Measurements from ENCODE around the gene SLC7A4.

Gene SLC7A4

DNA sequence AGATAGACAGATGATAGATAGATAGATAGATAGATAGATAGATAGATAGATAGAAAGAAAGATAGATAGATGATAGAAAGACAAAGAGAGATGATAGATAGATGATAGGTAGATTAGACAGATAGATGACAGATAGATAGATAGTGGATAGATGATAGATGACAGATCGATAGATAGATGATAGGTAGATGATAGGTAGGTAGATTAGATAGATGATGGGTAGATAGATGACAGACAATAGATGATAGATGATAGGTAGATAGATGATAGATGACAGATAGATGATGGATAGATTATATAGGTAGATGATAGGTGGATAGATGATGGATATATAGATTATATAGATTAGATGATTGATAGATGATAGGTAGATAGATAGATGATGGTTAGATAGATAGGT, 46.0 kb downstream of the SLC7A4 start:
- no peak for DNase-seq (ENCODE audit: low read depth in 2 of 2)

DNA sequence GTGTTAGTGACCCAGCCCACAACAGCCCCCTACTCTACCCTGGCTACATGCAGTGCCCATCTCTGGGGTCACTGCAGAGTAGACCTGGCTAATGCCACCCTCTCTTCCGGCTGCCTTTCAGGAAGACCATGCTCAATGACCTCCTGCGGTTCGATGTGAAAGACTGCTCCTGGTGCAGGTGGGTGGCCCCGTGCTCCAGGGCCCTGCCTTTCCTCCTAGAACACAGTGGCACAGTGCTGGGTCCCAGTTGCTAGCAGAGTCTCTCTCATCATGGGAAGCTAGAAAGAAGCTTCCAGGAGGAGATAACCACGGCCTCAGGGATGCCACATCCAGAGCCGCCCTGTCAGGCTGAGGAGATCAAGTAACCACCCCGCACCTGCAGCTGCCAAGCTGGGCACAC, 46.6 kb downstream of the SLC7A4 start:
- no peak for DNase-seq (ENCODE audit: low read depth in 2 of 2)

DNA sequence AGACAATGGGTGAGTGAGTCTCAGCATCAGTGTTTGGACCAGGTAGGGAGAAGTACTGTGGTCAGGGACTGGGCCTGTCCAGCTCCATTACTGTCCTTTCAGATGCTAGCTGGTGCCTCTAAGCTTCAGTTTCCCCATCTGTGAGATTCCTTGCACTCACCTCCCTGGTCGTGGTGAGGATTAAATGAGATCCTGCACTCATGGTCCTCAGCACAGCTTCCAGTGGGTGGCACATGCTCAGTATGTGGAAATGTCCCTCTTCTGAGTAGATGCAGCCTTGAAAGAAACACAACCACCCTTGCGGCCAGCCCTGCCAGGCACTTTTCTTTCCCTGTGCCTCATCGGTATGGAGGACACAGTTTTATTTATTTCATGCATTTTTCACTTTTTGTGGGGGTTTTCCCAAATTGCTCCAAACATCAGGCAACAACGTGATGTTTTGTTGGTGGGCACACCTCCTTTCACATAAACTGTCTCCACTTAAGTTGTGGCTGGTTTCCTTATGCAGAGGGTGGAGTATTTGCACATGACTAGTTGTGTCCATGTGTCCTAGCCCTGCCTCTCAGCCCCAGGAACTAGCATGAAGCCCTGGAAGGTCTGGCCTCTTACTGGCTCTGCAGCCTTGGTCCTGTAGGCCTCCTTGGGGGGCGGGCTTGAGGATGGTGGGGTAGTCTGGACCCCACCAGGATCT, 49.1 kb downstream of the SLC7A4 start:
- DNase-seq (ENCODE audit: low read depth in 2 of 2), result no peak

DNA sequence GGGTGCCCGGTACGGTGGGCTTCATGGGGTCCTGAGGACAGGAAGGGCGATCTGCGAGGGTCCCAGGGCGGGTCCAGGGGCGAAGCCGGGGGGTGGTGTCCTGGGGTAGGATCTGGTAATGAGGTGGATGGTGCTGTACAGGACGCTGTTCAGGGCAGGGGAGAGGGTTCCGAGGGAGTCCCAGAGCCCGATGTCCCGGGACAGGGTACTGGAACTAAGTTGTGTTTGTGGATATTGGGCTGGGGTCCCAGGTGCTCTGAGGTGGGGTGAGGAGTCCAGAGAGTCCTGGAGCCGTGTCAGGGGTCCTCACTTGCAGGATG, 49.8 kb downstream of the SLC7A4 start:
- DNase-seq (ENCODE audit: low read depth in 2 of 2), result no peak

DNA sequence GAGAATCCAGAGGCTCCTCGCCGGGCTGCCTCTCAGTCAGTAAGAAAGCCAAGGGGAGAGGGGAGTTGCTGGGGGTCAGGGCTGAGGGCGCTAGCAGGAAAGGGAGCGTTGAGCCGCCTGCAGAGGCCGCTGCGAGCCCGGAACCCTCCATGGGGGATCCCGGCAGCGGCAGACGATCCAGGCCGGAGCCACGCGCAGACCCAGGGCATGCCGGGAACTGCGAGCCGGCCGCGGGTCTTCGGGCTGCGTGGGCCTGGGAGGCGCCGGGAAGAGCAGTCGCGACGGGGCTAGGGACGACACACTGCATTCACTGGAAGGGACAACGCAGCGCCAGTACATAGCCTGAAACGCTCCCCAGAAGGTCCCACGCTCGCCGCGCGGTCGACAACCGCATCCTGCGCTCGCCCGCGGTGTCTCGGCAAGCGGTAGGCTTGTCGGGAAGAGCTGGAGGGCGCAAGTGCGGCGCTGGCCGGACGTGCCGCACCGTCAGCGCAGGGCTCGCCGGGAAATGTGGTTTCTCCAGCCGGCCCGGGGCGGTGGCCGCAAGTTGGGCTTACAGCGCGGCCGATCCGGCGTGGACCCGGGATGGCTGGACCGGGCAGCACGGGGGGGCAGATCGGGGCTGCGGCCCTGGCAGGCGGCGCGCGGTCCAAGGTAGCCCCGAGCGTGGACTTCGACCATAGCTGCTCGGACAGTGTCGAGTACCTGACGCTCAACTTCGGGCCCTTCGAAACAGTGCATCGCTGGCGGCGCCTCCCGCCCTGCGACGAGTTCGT, 50.4 kb downstream of the SLC7A4 start, which contains the start of gene LZTR1:
Gene LZTR1, plus strand, starts transcription at position 511 of the 776 bp plus-strand sequence. Its CDS starts 75 bp downstream, at position 586.
- DNase-seq (ENCODE audit: low read depth in 2 of 2), result peak; percentile 28 to 38

DNA sequence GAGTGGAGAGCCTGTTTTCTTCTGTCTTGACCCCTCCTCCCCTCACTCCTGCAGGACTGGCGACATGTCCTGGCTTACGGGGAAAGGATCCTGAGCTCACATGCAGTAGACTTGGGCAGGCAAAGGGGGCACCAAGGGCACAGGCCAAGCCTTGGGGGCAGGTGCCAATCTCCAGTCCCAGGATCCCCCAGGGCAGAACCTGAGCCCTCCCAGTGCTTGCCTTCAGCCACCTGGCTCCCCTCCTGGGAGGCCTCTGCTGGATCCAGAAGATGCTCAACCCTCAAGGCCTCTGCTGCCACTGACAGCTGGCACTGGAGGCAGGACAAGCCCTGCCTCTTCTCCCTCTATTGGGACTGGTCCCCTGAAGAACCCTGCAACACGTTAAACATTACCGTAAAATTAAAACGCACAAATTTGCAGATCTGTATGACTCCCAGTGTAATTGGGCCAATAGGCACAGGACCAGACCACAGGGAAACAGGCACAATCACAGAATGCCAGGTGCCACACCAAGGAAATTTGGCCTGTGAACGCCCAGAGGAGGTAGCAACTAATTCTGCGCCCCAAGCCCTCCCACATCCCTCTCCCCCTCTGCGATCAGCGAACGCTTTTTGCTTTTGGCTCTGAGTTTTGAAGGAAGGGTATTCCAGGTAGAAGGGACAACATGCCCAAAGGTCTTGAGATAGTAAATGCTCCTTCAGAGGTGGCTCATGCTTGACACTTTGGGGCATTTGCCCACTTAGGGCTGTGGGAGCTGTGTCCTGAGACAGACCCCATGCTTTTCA, 51.2 kb downstream of the SLC7A4 start:
- no peak for DNase-seq (ENCODE audit: low read depth in 2 of 2)

DNA sequence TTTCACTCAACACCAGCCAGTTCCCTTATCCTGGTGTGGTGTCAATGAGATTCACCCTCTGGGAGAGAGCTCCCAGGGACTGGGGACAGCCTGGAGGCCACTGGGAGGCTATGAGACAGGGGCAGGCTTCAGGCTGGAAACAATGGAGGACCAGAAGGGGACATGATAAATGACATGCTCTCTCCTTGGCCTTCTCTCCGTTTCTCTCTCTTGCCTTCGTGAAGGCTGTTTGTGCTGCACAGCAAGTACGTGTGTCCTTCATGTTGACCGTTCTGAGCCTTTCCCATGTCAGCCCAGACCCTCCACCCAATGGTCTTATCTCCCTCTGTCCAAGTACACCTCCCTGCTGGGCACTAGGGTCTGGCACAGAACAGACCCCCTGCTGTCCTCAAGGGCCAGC, 51.8 kb downstream of the SLC7A4 start:
- no peak for DNase-seq (ENCODE audit: low read depth in 2 of 2)

DNA sequence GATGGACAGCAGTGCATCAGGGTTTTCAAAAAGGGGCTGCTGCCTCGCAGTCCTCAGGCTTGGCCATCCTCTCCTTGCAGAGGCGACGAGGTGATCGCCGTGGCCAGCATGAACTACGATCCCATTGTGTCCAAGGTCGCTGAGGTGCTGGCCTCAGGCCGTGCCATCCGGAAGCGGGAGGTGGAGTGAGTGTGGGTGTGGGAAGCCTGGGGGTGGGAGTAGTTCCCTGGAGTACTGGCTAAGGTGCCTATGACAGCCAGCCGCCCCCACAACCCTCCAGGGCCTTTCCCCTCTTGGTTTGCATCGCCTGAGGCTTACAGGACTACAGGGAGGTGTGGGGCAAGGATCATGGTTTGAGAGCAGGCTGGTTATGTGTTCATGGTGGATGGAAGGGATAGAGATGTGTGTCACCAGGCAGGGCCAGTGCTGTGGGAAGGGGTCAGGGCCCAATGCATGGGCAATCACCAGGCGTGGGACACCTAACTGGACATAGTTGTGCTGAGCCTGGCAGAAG, 52.4 kb downstream of the SLC7A4 start:
- DNase-seq (ENCODE audit: low read depth in 2 of 2), result no peak

DNA sequence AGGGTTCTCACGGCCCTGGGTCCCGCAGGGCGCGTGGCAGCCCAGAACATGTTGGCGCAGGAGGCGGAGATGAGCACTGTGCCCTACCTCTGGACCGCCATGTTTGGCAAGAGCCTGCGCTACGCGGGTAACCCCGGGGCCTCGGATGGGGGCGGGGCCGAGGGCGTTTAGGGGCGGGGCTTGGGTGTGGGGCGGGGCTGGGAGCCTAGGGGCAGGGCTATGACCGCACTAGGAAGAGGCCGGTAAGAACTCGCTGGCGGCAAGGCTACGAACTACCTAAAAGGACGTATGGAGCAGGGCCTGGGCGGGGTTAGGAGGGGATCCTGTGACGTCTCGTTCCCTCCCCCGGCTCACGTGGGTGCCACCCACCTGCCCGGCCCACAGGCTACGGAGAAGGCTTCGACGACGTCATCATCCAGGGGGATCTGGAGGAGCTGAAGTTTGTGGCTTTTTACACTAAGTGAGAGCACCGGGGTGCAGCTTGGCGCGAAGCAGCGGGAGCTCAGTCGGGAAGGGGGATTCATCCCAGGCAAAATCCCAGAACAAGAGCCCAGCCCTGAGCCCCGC, 53.0 kb downstream of the SLC7A4 start:
- DNase-seq (ENCODE audit: low read depth in 2 of 2), result peak in 1 of 2 experiments; percentile 45

Data from fibroblast of skin of left biceps (primary cell).